ENCODE data around the gene RBM33.

- TF ChIP-seq CTCF (IDR thresholded peaks at IDR 0.05) (no peak), FOSL2 (IDR thresholded peaks at IDR 0.05) (no peak), FOSL2 (CRISPR knock-in tag; IDR thresholded peaks at IDR 0.05) (no peak), POLR2AphosphoS2 (conservative IDR thresholded peaks at IDR 0.05; ENCODE audit: low read length) (no peak), KDM1A (IDR thresholded peaks at IDR 0.05; ENCODE audit: low read depth) (no peak), ZFP36 (IDR thresholded peaks at IDR 0.05; ENCODE audit: borderline replicate concordance, partially characterized antibody) (no peak), MAFK (IDR thresholded peaks at IDR 0.05; ENCODE audit: partially characterized antibody) (no peak), CHD2 (IDR thresholded peaks at IDR 0.05; ENCODE audit: low read length, partially characterized antibody) (no peak), POLR2A (IDR thresholded peaks at IDR 0.05; ENCODE audit: low read length) (no peak)
Observed at GRCh38 chr7:155727616-155728015, 83.2 kb downstream of the RBM33 start.

Measured in A549 (cell line).